ENCODE results near the gene STK38L. TPM values are rescaled to one million over a fixed set of nuclear protein-coding genes. Genes with fewer than 3 reads are reported as not detected.

The STK38L gene
- total and polyA plus RNA-seq, 12 donors, result 10.2 to 298 (median 21.0) TPM

DNA sequence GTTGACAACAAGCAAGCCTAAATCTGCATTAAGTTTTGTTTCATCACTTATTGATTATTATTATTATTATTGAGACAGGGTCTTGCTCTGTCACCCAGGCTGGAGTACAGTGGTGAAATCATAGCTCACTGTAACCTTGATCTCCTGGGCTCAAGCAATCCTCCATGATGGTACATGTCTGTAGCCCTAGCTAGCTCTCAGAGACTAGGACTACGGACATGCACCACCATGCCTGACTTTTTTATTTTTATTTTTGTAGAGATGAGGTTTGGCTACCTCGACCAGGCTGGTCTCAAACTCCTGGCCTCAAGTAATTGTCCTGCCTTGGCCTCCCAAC is 35.7 kb upstream of the STK38L start:
- H3K9me3 ChIP-seq (replicated peaks in 1 of 3), result no peaks in the 10 kb centered on the region
- H3K27ac ChIP-seq, result no peak overlapping the region
- no peaks in the 10 kb centered on the region for H3K4me1 ChIP-seq (replicated peaks in 1 of 2)
- intact Hi-C loops (cut with DNase I), result no loop called here
- no peaks in the 10 kb centered on the region for H3K36me3 ChIP-seq (replicated peaks in 1 of 2)
- no peaks in the 10 kb centered on the region for H3K27me3 ChIP-seq
- 78 to 85% (median 82%) methylated on average over 2 of the region's 2 CpGs for WGBS, 4 donors
- no peak for DNase-seq
- H3K4me3 ChIP-seq, result no peak overlapping the region
- TF ChIP-seq, protein P1, sequence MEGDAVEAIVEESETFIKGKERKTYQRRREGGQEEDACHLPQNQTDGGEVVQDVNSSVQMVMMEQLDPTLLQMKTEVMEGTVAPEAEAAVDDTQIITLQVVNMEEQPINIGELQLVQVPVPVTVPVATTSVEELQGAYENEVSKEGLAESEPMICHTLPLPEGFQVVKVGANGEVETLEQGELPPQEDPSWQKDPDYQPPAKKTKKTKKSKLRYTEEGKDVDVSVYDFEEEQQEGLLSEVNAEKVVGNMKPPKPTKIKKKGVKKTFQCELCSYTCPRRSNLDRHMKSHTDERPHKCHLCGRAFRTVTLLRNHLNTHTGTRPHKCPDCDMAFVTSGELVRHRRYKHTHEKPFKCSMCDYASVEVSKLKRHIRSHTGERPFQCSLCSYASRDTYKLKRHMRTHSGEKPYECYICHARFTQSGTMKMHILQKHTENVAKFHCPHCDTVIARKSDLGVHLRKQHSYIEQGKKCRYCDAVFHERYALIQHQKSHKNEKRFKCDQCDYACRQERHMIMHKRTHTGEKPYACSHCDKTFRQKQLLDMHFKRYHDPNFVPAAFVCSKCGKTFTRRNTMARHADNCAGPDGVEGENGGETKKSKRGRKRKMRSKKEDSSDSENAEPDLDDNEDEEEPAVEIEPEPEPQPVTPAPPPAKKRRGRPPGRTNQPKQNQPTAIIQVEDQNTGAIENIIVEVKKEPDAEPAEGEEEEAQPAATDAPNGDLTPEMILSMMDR (IDR thresholded peaks at IDR 0.05), result no peak
- no peak for TF ChIP-seq POLR2A (IDR thresholded peaks at IDR 0.05)

DNA sequence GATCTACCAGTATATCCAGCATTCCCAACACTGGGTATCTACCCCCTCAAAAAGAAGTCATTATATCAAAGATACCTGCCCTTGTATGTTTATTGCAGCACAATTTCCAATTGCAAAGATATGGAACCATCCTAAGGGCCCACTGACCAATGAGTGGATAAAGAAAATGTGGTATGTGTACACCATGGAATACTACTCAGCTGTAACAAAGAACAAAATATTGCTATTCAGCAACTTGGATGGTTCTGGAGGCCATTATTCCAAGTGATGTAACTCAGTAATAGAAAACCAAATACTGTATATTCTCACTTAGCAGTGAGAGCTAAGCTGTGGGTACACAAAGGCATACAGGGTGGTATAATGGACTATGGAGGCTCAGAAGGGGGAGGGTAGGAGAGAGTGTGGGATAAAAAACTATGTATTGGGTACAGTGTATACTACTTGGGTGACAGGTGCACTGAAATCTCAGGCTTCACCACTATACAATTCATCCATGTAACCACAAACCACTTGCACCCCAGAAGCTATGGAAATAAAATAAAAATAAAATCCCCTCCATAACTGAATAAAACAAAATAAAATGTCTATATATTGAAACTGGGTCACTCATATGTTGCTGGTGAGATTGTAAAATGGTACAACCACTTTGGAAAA is 34.7 kb upstream of the STK38L start:
- no peak overlapping the region for H3K27ac ChIP-seq
- TF ChIP-seq, protein P1 (IDR thresholded peaks at IDR 0.05), result no peak
- TF ChIP-seq POLR2A (IDR thresholded peaks at IDR 0.05), result no peak
- intact Hi-C loops (cut with DNase I), result no loop called here
- no peak overlapping the region for H3K4me3 ChIP-seq
- no peaks in the 10 kb centered on the region for H3K36me3 ChIP-seq (replicated peaks in 1 of 2)
- no peaks in the 10 kb centered on the region for H3K4me1 ChIP-seq (replicated peaks in 1 of 2)
- no peaks in the 10 kb centered on the region for H3K27me3 ChIP-seq
- no peaks in the 10 kb centered on the region for H3K9me3 ChIP-seq (replicated peaks in 1 of 3)
- no peak for DNase-seq

DNA sequence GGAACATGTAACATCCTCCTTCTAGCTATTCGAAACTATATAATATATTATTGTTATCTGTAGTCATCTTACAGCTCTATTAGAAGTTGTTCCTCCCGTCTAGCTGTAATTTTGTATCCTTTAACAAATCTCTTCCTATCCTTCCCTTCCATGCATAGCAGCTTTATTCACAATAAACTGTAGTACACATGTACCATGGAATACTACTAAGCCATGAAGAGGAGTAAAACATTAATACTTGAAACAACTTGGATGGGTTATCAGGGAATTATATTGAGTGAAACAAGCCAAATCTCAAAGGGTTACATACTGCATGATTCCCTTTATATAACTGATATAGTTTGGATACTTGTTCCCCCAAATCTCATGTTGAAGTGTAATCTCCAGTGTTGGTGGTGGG is 33.9 kb upstream of the STK38L start:
- DNase-seq, result no peak
- H3K36me3 ChIP-seq (replicated peaks in 1 of 2), result no peaks in the 10 kb centered on the region
- H3K27me3 ChIP-seq, result no peaks in the 10 kb centered on the region
- no peak overlapping the region for H3K27ac ChIP-seq
- H3K9me3 ChIP-seq (replicated peaks in 1 of 3), result no peaks in the 10 kb centered on the region
- WGBS, 4 donors, result 84 to 93% (median 87%) methylated on average over 2 of the region's 2 CpGs
- no peak overlapping the region for H3K4me3 ChIP-seq
- H3K4me1 ChIP-seq (replicated peaks in 1 of 2), result no peaks in the 10 kb centered on the region
- TF ChIP-seq, protein P1 (IDR thresholded peaks at IDR 0.05), result no peak
- no peak for TF ChIP-seq POLR2A (IDR thresholded peaks at IDR 0.05)
- intact Hi-C loops (cut with DNase I), result no loop called here

DNA sequence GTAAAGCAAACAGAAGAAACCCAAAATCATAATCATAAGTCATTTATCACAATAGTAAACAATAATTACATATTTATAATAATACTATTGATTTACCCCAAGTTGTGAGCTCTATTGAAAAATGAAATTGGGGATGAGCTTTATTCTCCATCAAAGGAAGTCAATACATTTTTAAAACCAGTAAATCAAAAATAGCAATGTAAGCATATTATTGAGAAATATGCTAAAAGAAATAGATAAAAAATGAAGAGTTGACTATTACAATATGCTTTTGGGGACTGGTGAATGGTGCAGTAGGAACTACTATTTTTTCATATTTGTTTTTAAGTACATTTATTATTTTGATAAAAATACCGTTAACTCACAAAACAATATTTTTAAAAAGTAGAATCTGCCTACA is 31.2 kb upstream of the STK38L start:
- no peak for DNase-seq
- H3K27me3 ChIP-seq, result no peaks in the 10 kb centered on the region

More for the DNA sequence above, 31.2 kb upstream of the STK38L start:
- H3K4me1 ChIP-seq (replicated peaks in 1 of 2), result no peaks in the 10 kb centered on the region
- WGBS, 4 donors, result 93 to 100% (median 95%) methylated on average over 1 of the region's 1 CpG
- no peaks in the 10 kb centered on the region for H3K9me3 ChIP-seq (replicated peaks in 1 of 3)
- no peak overlapping the region for H3K4me3 ChIP-seq
- no peaks in the 10 kb centered on the region for H3K36me3 ChIP-seq (replicated peaks in 1 of 2)
- no peak overlapping the region for H3K27ac ChIP-seq
- intact Hi-C loops (cut with DNase I), result no loop called here
- TF ChIP-seq, protein P1 (IDR thresholded peaks at IDR 0.05), result no peak
- no peak for TF ChIP-seq POLR2A (IDR thresholded peaks at IDR 0.05)

Measured in adrenal gland (tissue), 12 donors.